GM12878 (cell line): ENCODE measurements around the gene UVSSA. TPM values are rescaled to one million over a fixed set of nuclear protein-coding genes. Genes with fewer than 3 reads are reported as not detected.

Experiments
- ATAC-seq: fragments of 200-7000 bp; cut with Tn5 transposase; 3 replicates; pipeline ENCODE4 v1.9.1; 2020; ENCODE audit warnings: mild to moderate bottlenecking, moderate library complexity
- BruUV-seq: library from RNA; stranded (reverse); fragments of 400-500 nt; replicated peaks from 2 replicates; lab custom pipeline; 2021; lab: Mats Ljungman, UMichigan
- CTCF ChIA-PET: fragments of 300-600 bp; sonication (Branson Sonifier 250); formaldehyde crosslinking; extraction: SDS; loops from one replicate; lab custom pipeline; 2021; ENCODE audit warnings: inconsistent platforms; lab: Yijun Ruan, JAX
- POLR2A ChIA-PET: fragments of 350-600 bp; formaldehyde crosslinking; extraction: SDS; loops from one replicate; lab custom pipeline; 2021; ENCODE audit warnings: inconsistent platforms; lab: Charles Lee
- RAD21 ChIA-PET: fragments of 300-600 bp; sonication (Branson Sonifier 250); formaldehyde crosslinking; loops from one replicate; lab custom pipeline; 2023; ENCODE audit warnings: antibody characterized with exemption; ENCODE audit not compliant: unreplicated experiment; lab: Charles Lee
- SMC1A ChIA-PET: fragments of 300-600 bp; sonication (Branson Sonifier 250); formaldehyde crosslinking; loops from one replicate; lab custom pipeline; 2023; ENCODE audit not compliant: unreplicated experiment, uncharacterized antibody; lab: Charles Lee
- DNase-seq: peaks from one replicate; pipeline ENCODE4 v3.0.0-alpha.2; 2011; ENCODE audit warnings: low read depth, low spot score
- FAIRE-seq: peaks from 3 replicates; lab custom pipeline; 2011; peaks lifted over from hg19 to GRCh38; lab: Jason Lieb, UNC
- H2AFZ ChIP-seq: 2 replicates; pipeline ENCODE4 v1.6.0; 2011; ENCODE audit warnings: low read depth, low read length, control low read depth; ENCODE audit not compliant: control insufficient read depth
- H3K27ac ChIP-seq: 2 replicates; pipeline ENCODE4 v1.5.1; 2011; ENCODE audit warnings: control low read depth; ENCODE audit not compliant: control insufficient read depth, insufficient read depth
- H3K27me3 ChIP-seq, 2 experiments: replicated peaks in 1 of 2; 2 replicates each; pipeline versions ENCODE4 v1.6.0 to v1.6.1; 2011; ENCODE audit warnings: low read length in 1 of 2; ENCODE audit not compliant: control insufficient read depth in 2 of 2, insufficient read depth in 2 of 2
- H3K36me3 ChIP-seq, 2 experiments: 2 replicates each; pipeline ENCODE4 v1.5.1; 2011; ENCODE audit warnings: low read length in 1 of 2; ENCODE audit not compliant: control insufficient read depth in 2 of 2, insufficient read depth in 2 of 2
- H3K4me1 ChIP-seq: 2 replicates; pipeline ENCODE4 v1.6.1; 2011; ENCODE audit warnings: mild to moderate bottlenecking, low read length, moderate library complexity, mixed read lengths; ENCODE audit not compliant: control insufficient read depth, insufficient read depth
- H3K4me2 ChIP-seq: 2 replicates; pipeline ENCODE4 v1.6.0; 2011; ENCODE audit warnings: control low read depth; ENCODE audit not compliant: control insufficient read depth, insufficient read depth
- H3K4me3 ChIP-seq: fragments of 200-600 bp; sonication (generic); 2 replicates; pipeline ENCODE4 v1.5.1; 2016
- H3K79me2 ChIP-seq: 2 replicates; pipeline ENCODE4 v1.6.0; 2011; ENCODE audit warnings: low read length; ENCODE audit not compliant: control insufficient read depth, insufficient read depth
- H3K9ac ChIP-seq: 2 replicates; pipeline ENCODE4 v1.8.0; 2011; ENCODE audit warnings: low read length, control low read depth, mixed read lengths; ENCODE audit not compliant: control insufficient read depth, insufficient read depth
- H3K9me3 ChIP-seq: replicated peaks from 3 replicates; pipeline ENCODE4 v1.5.1; 2011; ENCODE audit warnings: mild to moderate bottlenecking, low read length; ENCODE audit not compliant: control insufficient read depth, insufficient read depth
- H4K20me1 ChIP-seq: 2 replicates; pipeline ENCODE4 v1.6.0; 2011; ENCODE audit not compliant: control insufficient read depth, insufficient read depth
- BACH1 ChIP-seq: fragments of 450-650 bp; IDR thresholded peaks from 2 replicates; pipeline ENCODE4 v1.6.1; 2017; ENCODE audit warnings: mild to moderate bottlenecking, borderline replicate concordance
- CBFB ChIP-seq: IDR thresholded peaks from 2 replicates; pipeline ENCODE4 v1.6.1; 2016; ENCODE audit warnings: antibody characterized with exemption, low read depth
- EP300 ChIP-seq, 2 experiments: fragments of 150-350 bp in 1 of 2; IDR thresholded peaks; 2 replicates each; pipeline ENCODE4 v1.6.1; 2011 to 2012; ENCODE audit warnings: low read depth in 2 of 2, low read length in 2 of 2, borderline replicate concordance in 1 of 2, improper control_type of control experiment in 1 of 2, inconsistent platforms in 1 of 2; ENCODE audit not compliant: control insufficient read depth in 1 of 2
- ESRRA ChIP-seq: IDR thresholded peaks from 2 replicates; pipeline ENCODE4 v1.6.1; 2012; ENCODE audit warnings: mild to moderate bottlenecking, low read length, improper control_type of control experiment
- KLF5 ChIP-seq: fragments of 450-650 bp; IDR thresholded peaks from 2 replicates; pipeline ENCODE4 v1.6.1; 2014; ENCODE audit warnings: mild to moderate bottlenecking; ENCODE audit not compliant: partially characterized antibody
- PAX5 ChIP-seq: IDR thresholded peaks from 2 replicates; pipeline ENCODE4 v1.6.1; 2011; ENCODE audit warnings: low read depth, low read length, borderline replicate concordance
- POLR2AphosphoS5 ChIP-seq: IDR thresholded peaks from 2 replicates; pipeline ENCODE4 v1.6.1; 2011; ENCODE audit warnings: mild to moderate bottlenecking, low read length, inconsistent platforms
- RB1 ChIP-seq: fragments of 450-650 bp; formaldehyde crosslinking; IDR thresholded peaks from 2 replicates; pipeline ENCODE4 v1.6.1; 2017; ENCODE audit warnings: mild to moderate bottlenecking, borderline replicate concordance
- SMAD1 ChIP-seq: fragments of 450-650 bp; IDR thresholded peaks from 2 replicates; pipeline ENCODE4 v1.6.1; 2018; ENCODE audit warnings: mild to moderate bottlenecking, low read depth; ENCODE audit not compliant: partially characterized antibody
- SMARCA5 ChIP-seq: fragments of 450-650 bp; IDR thresholded peaks from 2 replicates; pipeline ENCODE4 v1.6.1; 2017; ENCODE audit warnings: mild to moderate bottlenecking
- STAT1 ChIP-seq: fragments of 450-650 bp; conservative IDR thresholded peaks from 2 replicates; pipeline ENCODE4 v1.6.1; 2014; ENCODE audit warnings: antibody characterized with exemption, mild to moderate bottlenecking
- TCF3 ChIP-seq: IDR thresholded peaks from 2 replicates; pipeline ENCODE4 v1.6.1; 2012; ENCODE audit warnings: low read depth, mild to moderate bottlenecking, low read length, borderline replicate concordance; ENCODE audit not compliant: insufficient read depth
- TCF7 ChIP-seq: IDR thresholded peaks from 2 replicates; pipeline ENCODE4 v1.6.1; 2014; ENCODE audit warnings: antibody characterized with exemption, borderline replicate concordance
- WGBS: methylation state at CpG from one replicate; pipeline ENCODE4 v1.1.6; 2016; ENCODE audit warnings: low lambda C conversion rate; ENCODE audit not compliant: insufficient replicate concordance, insufficient coverage; ENCODE audit errors: missing lambda C conversion rate; 5-methylcytosine and 5-hydroxymethylcytosine counted together
- in situ Hi-C: fragments of 300-500 bp; cut with MboI; formaldehyde crosslinking; loops from 9 replicates; pipeline ENCODE4 v1.14.3; 2018; ENCODE audit warnings: mixed read lengths
- intact Hi-C: fragments of 100-400 bp; cut with micrococcal nuclease; formaldehyde crosslinking; loops from one replicate; pipeline ENCODE4 v1.14.2; 2022; ENCODE audit not compliant: unreplicated experiment
- polyA plus RNA-seq, 11 experiments: library from polyadenylated mRNA; depleted of rRNA in 4 of 11; unstranded in 6 of 11; stranded (reverse) in 5 of 11; fragments of >200 nt; fragmentation: Nextera tagmentation in 4 of 11; fragmentation: Illumina TruSeq in 1 of 11; extraction: Ambion mirVana in 4 of 11; extraction: Trizol in 1 of 11; gene quantifications; 1 replicate in 1 of 11; 2 replicates in 10 of 11; pipeline versions ENCODE4 v1.2.1 to v1.2.3, GENCODE V29; 2011 to 2016; ENCODE audit warnings: inconsistent platforms in 2 of 11, missing spikeins in 2 of 11, low read depth in 1 of 11
- total RNA-seq, 4 experiments: library from RNA; depleted of rRNA in 3 of 4; stranded (reverse); fragments of >200 nt in 3 of 4; fragmentation: Illumina TruSeq in 1 of 4; extraction: Trizol in 1 of 4; gene quantifications; 2 replicates each; pipeline versions ENCODE4 v1.2.1 to v1.2.3, GENCODE V29; 2013 to 2021
- TF ChIP-seq, protein P1 (sequence below): IDR thresholded peaks from 2 replicates; pipeline ENCODE4 v1.6.1; 2012; ENCODE audit warnings: low read depth, low read length, improper control_type of control experiment

The UVSSA gene
- total and polyA plus RNA-seq, 10 of the 15 experiments (the other 5 are each of a cell fraction or from before 2014, with no cell fraction given): 0.34 to 16.8 (median 3.6) TPM

- Histone ChIP-seq H2AFZ (no peak overlapping the region), H3K4me1 (no peaks in the 10 kb centered on the region), H3K27me3 (no peaks in the 10 kb centered on the region), H3K4me3 (no peak overlapping the region), H3K9ac (no peak overlapping the region), H3K79me2 (no peaks in the 10 kb centered on the region), H3K4me2 (no peak overlapping the region), H3K36me3 (no peaks in the 10 kb centered on the region), H3K27ac (no peak overlapping the region), H3K9me3 (peaks cover 7% of the 10 kb centered on the region; the same call in 1 of the 3 replicates), H4K20me1 (no peaks in the 10 kb centered on the region)
- ChIA-PET RAD21 (no interaction called here), POLR2A (no interaction called here), CTCF (no interaction called here), SMC1A (no interaction called here)
- FAIRE-seq: no peak
- in situ Hi-C loops (loop anchor here (10.0 kb wide), 1 partner anchor 58 kb away; no protein-coding TSS in a partner anchor), intact Hi-C loops (no loop called here)
- WGBS: 70% methylated on average over 40 of the region's 50 CpGs
- BruUV-seq: no TSS peak
- DNase-seq: no peak
- no peak for ATAC-seq
- no peak for TF ChIP-seq TCF3
These were observed 60.1 kb downstream of the UVSSA start for GRCh38 chr4:1406981-1407656.

DNA sequence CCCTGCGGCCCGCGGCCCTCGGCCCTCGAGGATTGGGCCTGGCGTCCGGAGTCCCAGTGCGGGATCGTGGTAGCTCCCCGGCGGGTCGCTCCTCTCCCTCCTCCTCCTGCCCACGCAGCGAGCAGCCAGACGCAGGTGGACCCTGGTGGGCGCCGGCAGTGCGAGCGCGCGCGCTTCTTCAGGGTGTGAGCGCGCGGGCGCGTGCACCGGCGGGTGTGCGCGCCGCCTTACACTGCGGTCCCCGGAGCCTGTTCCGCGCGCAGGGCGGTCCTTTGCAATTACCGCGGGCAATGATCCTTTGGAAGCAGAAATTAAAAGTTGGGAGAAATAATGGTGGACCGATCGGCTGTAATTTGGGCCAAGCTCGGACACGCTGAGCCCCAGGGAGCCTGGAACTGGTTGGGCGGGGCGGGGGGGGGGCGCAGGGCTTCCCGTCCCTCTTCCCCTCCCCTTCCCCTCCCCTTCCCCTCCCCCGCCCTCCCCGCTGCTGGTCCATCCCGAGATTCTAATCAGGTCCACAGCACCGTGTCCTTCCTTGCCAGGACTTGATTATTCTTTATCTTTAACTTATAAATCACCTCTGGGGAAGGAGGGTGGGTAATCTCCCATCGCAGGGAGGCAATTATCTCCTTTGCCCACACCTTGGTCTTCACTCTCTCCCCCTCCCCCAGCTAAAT is 60.8 kb downstream of the UVSSA start:
- intact Hi-C loops (no loop called here), in situ Hi-C loops (loop anchor here (10.0 kb wide), 1 partner anchor 57 kb away; no protein-coding TSS in a partner anchor)
- no TSS peak for BruUV-seq
- ChIA-PET CTCF (no interaction called here), SMC1A (no interaction called here), POLR2A (no interaction called here), RAD21 (no interaction called here)
- no peaks in the 10 kb centered on the region for H3K27me3 ChIP-seq
- FAIRE-seq: no peak
- H3K79me2 ChIP-seq: no peaks in the 10 kb centered on the region
- no peak for DNase-seq
- no peaks in the 10 kb centered on the region for H3K4me1 ChIP-seq
- peaks cover 4% of the 10 kb centered on the region; the same call in 1 of the 3 replicates for H3K9me3 ChIP-seq
- no peak overlapping the region for H3K27ac ChIP-seq
- 74% methylated on average over 43 of the region's 53 CpGs for WGBS
- H3K4me3 ChIP-seq: no peak overlapping the region
- H2AFZ ChIP-seq: no peak overlapping the region
- ATAC-seq: no peak
- no peak overlapping the region for H3K4me2 ChIP-seq
- no peak overlapping the region for H3K9ac ChIP-seq
- no peaks in the 10 kb centered on the region for H3K36me3 ChIP-seq
- no peaks in the 10 kb centered on the region for H4K20me1 ChIP-seq
- TF ChIP-seq POLR2AphosphoS5 (no peak), SMARCA5 (no peak), SMAD1 (no peak), CBFB (no peak), STAT1 (no peak), KLF5 (no peak), BACH1 (no peak), TCF7 (no peak), ESRRA (no peak), PAX5 (no peak), EP300 (IDR thresholded peaks at IDR 0.05; ENCODE audit: borderline replicate concordance in 1 of 2, control insufficient read depth in 1 of 2, low read depth in 2 of 2, low read length in 2 of 2) (no peak), RB1 (no peak)
- TF ChIP-seq, protein P1, sequence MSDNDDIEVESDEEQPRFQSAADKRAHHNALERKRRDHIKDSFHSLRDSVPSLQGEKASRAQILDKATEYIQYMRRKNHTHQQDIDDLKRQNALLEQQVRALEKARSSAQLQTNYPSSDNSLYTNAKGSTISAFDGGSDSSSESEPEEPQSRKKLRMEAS: no peak
